GM19395 (cell line): ENCODE measurements around the gene CEACAM7.

Experiments
- ATAC-seq: cut with Tn5 transposase; IDR thresholded peaks from one replicate; pipeline ENCODE4 v1.9.1; 2021; ENCODE audit warnings: mild to moderate bottlenecking, moderate library complexity; ENCODE audit not compliant: unreplicated experiment

CEACAM7 gene

GRCh38 chr19:41700381-41701195, 12.5 kb upstream of the CEACAM7 start:
- ATAC-seq = no peak

GRCh38 chr19:41699968-41700323, 11.9 kb upstream of the CEACAM7 start:
- ATAC-seq = no peak

- ATAC-seq = no peak
Observed at GRCh38 chr19:41699231-41699967, 11.3 kb upstream of the CEACAM7 start.

GRCh38 chr19:41698746-41699230, 10.7 kb upstream of the CEACAM7 start:
- no peak for ATAC-seq

- ATAC-seq = no peak
Observed at GRCh38 chr19:41697198-41697855, 9.3 kb upstream of the CEACAM7 start.

GRCh38 chr19:41696402-41697197, 8.5 kb upstream of the CEACAM7 start:
- ATAC-seq = no peak

GRCh38 chr19:41695745-41696144, 7.7 kb upstream of the CEACAM7 start:
- ATAC-seq = no peak

- no peak for ATAC-seq
Observed at GRCh38 chr19:41694831-41695635, 7.0 kb upstream of the CEACAM7 start.

- no peak for ATAC-seq
Observed at GRCh38 chr19:41694196-41694595, 6.1 kb upstream of the CEACAM7 start.

- no peak for ATAC-seq
Observed at GRCh38 chr19:41691268-41691970, 3.3 kb upstream of the CEACAM7 start.

- no peak for ATAC-seq
Observed at GRCh38 chr19:41690801-41691065, 2.7 kb upstream of the CEACAM7 start.

- no peak for ATAC-seq
Observed at GRCh38 chr19:41689993-41690800, 2.1 kb upstream of the CEACAM7 start.

- no peak for ATAC-seq
Observed at GRCh38 chr19:41688687-41689086, 617 bp upstream of the CEACAM7 start.

GRCh38 chr19:41687419-41687818, 651 bp downstream of the CEACAM7 start:
- ATAC-seq = no peak

- ATAC-seq = no peak
Observed at GRCh38 chr19:41682437-41682836, 5.6 kb downstream of the CEACAM7 start.

- ATAC-seq = no peak
Observed at GRCh38 chr19:41671486-41671885, 16.6 kb downstream of the CEACAM7 start.

GRCh38 chr19:41670755-41671154, 17.3 kb downstream of the CEACAM7 start:
- no peak for ATAC-seq

GRCh38 chr19:41668315-41668714, 19.8 kb downstream of the CEACAM7 start:
- no peak for ATAC-seq

- no peak for ATAC-seq
Observed at GRCh38 chr19:41666075-41666474, 22.0 kb downstream of the CEACAM7 start.
